ENCODE measurements around the gene RPS5.
"Not testable (repeated sequence)": the region's sequence is repeated elsewhere in the genome, so short reads cannot be mapped to it uniquely, and the experiment has no call there.

The RPS5 gene

GRCh38 chr19:58386576-58387337 is at the start of gene RPS5:
Gene RPS5 (plus strand): TSS chr19:58387269. CDS start chr19:58388138, 869 bp downstream.
- DNase-seq = peak; percentile 96
- Mint-ChIP-seq H3K4me1 (peaks cover 21 to 58% of the 10 kb centered on the region in 2 donors), H3K9me3 (no peaks in the 10 kb centered on the region), H3K36me3 (peaks cover 24 to 40% of the 10 kb centered on the region in 2 donors), H3K4me3 (peak within 1 kb of the TSS; percentile 91 to 96), H3K27me3 (no peaks in the 10 kb centered on the region), H3K27ac (peak within 1 kb of the TSS; percentile 98)
- peak; percentile 90 to 92 for ATAC-seq (replicated peaks)

GRCh38 chr19:58338336-58338735 is 48.7 kb upstream of the RPS5 start:
- Mint-ChIP-seq H3K4me3 (no peak overlapping the region), H3K4me1 (peaks cover 7 to 9% of the 10 kb centered on the region in 2 donors), H3K27me3 (no peaks in the 10 kb centered on the region), H3K27ac (no peak overlapping the region), H3K9me3 (peaks cover 0 to 3% of the 10 kb centered on the region in 2 donors), H3K36me3 (peaks cover 50 to 72% of the 10 kb centered on the region in 2 donors)
- no peak for ATAC-seq (replicated peaks)
- DNase-seq = no peak

- Mint-ChIP-seq H3K9me3 (peaks cover 0 to 3% of the 10 kb centered on the region in 2 donors), H3K36me3 (peaks cover 53 to 74% of the 10 kb centered on the region in 2 donors), H3K27ac (no peak overlapping the region), H3K4me1 (peaks cover 7 to 9% of the 10 kb centered on the region in 2 donors), H3K4me3 (no peak overlapping the region), H3K27me3 (no peaks in the 10 kb centered on the region)
- ATAC-seq (replicated peaks) = no peak
- no peak for DNase-seq
Observed at GRCh38 chr19:58338825-58339558, 48.1 kb upstream of the RPS5 start.

- Mint-ChIP-seq H3K9me3 (no peaks in the 10 kb centered on the region), H3K4me3 (peak overlapping the region; percentile 91 to 99), H3K27ac (no peak overlapping the region), H3K4me1 (peaks cover 20 to 28% of the 10 kb centered on the region in 2 donors), H3K27me3 (no peaks in the 10 kb centered on the region), H3K36me3 (peaks cover 30 to 35% of the 10 kb centered on the region in 2 donors)
- ATAC-seq (replicated peaks) = no peak
- no peak for DNase-seq
Observed at GRCh38 chr19:58345558-58345957, 41.5 kb upstream of the RPS5 start.

- peaks cover 19 to 43% of the 10 kb centered on the region in 2 donors for H3K4me1 Mint-ChIP-seq
- ATAC-seq (replicated peaks) (peak; percentile 91 to 95), DNase-seq (peak; percentile 75)
- H3K27me3 Mint-ChIP-seq = no peaks in the 10 kb centered on the region
- H3K4me3 Mint-ChIP-seq = peak overlapping the region; percentile 91 to 99
- peak overlapping the region; percentile 96 for H3K27ac Mint-ChIP-seq
- no peaks in the 10 kb centered on the region for H3K9me3 Mint-ChIP-seq
- H3K36me3 Mint-ChIP-seq = peaks cover 34 to 35% of the 10 kb centered on the region in 2 donors
Observed at GRCh38 chr19:58346961-58347929, 39.8 kb upstream of the RPS5 start.

- peaks cover 20 to 48% of the 10 kb centered on the region in 2 donors for H3K4me1 Mint-ChIP-seq
- not testable (repeated sequence) for H3K27me3 Mint-ChIP-seq, DNase-seq, H3K9me3 Mint-ChIP-seq
- H3K4me3 Mint-ChIP-seq = peak overlapping the region; percentile 91 to 99
- peak overlapping the region; percentile 96 for H3K27ac Mint-ChIP-seq
- peaks cover 33 to 35% of the 10 kb centered on the region in 2 donors for H3K36me3 Mint-ChIP-seq
- ATAC-seq (replicated peaks) = peak; percentile 5 to 10
Observed at GRCh38 chr19:58348080-58348479, 39.0 kb upstream of the RPS5 start.

DNA sequence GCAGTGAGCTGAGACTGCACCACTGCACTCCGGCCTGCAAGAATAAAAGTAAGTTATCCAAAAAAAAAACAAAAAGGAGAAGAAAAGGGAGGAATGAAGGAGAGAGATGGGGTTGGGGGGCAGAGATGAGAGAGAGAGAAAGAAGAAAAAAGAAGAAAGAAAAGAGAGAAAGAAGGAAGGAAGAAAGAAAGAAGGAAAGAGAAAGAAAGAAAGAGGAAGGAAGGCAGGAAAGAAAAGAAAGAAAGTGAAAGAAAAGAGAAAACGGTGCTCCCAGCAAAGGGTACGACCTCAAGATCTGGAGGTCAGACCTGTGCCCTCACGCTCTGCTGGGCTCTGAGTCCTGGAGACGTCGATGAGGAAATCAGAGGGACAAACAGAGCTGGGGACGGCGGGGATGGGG is 37.5 kb upstream of the RPS5 start:
- peak overlapping the region; percentile 61 to 73 for H3K4me3 Mint-ChIP-seq
- H3K27me3 Mint-ChIP-seq = no peaks in the 10 kb centered on the region
- H3K4me1 Mint-ChIP-seq = peaks cover 20 to 48% of the 10 kb centered on the region in 2 donors
- H3K9me3 Mint-ChIP-seq = no peaks in the 10 kb centered on the region
- no peak for ATAC-seq (replicated peaks)
- no peak for DNase-seq
- peak overlapping the region; percentile 52 for H3K27ac Mint-ChIP-seq
- H3K36me3 Mint-ChIP-seq = peaks cover 37 to 42% of the 10 kb centered on the region in 2 donors

DNA sequence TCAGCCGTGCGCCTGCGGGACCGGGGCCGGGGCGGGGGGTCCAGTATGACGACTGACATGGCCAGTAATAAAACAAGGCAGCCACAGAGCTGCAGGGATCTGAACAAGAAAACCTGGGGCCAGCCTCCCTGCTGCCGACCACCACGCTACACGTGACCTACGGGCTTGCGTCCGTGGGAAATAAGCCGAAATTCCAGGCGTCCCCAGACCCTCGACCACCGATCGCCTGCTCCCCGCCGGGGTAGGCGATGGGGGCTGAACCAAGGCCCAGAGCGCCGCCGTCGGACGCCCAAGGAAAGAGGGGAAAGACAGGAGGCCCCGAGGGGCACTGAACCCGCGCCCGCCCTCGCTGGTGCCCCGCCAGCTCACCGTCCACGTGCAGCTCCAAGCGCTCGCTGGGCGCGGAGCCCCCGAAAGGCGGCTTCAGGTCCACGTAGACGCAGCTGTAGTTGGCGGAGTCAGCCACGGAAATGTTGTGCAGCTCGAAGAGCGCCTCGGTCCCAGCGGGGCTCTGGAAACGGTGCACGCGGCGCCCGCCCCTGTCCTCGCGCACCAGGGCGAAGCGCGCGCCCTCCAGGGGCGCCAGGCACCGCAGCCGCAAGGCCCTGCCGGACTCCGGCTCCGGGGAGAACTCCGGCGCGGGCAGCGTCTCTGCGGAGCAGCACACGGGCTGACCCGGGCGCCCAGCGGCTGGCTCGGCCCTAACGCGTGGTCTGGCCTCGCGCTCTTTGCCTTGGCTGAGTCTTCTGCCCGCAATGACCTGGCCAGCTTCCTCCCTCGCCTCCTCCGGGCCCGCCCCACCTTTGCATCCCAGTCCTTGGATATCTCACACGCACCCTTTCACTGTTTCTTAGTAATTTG is 36.8 kb upstream of the RPS5 start:
- no peaks in the 10 kb centered on the region for H3K9me3 Mint-ChIP-seq
- no peak for DNase-seq
- peaks cover 37 to 43% of the 10 kb centered on the region in 2 donors for H3K36me3 Mint-ChIP-seq
- peak overlapping the region; percentile 61 to 73 for H3K4me3 Mint-ChIP-seq
- peaks cover 20 to 48% of the 10 kb centered on the region in 2 donors for H3K4me1 Mint-ChIP-seq
- no peaks in the 10 kb centered on the region for H3K27me3 Mint-ChIP-seq
- no peak for ATAC-seq (replicated peaks)
- no peak overlapping the region for H3K27ac Mint-ChIP-seq

DNA sequence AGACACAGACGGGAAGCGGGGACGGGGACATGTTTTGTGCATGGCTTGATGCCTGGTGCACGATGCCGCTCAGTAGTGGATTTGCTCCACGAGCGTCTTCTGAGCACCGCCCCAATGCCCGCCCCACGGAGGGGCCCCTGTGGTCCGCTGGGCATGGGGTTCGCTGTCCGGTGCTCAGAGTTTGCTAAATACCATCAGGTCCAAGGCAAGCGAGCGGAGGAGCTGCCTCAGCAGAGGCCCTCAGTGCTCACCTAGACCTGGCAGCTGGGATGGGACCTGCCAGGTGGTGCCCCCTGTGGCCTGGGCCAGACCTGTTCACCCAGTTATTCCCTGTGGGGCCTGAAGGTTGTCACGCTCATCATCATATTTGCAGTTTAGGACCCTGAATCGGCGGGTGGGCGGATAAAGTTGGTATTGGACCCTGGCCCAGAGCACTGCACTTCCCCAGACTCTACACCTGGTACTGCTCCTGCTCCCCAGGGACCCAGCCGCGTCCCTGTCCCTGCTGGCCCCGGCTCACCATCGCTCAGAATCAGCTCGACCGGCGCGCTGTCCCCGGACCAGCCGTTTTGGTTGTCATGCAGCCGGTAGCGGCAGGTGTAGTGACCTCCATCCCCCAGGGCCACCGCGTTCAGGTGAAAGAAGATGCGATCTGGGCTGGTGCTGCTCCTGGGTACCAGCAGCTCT is 36.1 kb upstream of the RPS5 start:
- H3K36me3 Mint-ChIP-seq = peaks cover 35 to 39% of the 10 kb centered on the region in 2 donors
- no peaks in the 10 kb centered on the region for H3K27me3 Mint-ChIP-seq
- no peaks in the 10 kb centered on the region for H3K9me3 Mint-ChIP-seq
- H3K4me1 Mint-ChIP-seq = peaks cover 16 to 44% of the 10 kb centered on the region in 2 donors
- H3K4me3 Mint-ChIP-seq = peak overlapping the region in 1 of 2 donors; percentile 32
- H3K27ac Mint-ChIP-seq = no peak overlapping the region
- ATAC-seq (replicated peaks) (no peak), DNase-seq (no peak)

- H3K4me3 Mint-ChIP-seq = no peak overlapping the region
- peaks cover 17 to 44% of the 10 kb centered on the region in 2 donors for H3K4me1 Mint-ChIP-seq
- no peaks in the 10 kb centered on the region for H3K9me3 Mint-ChIP-seq
- H3K27ac Mint-ChIP-seq = no peak overlapping the region
- H3K27me3 Mint-ChIP-seq = no peaks in the 10 kb centered on the region
- DNase-seq = no peak
- peaks cover 35 to 39% of the 10 kb centered on the region in 2 donors for H3K36me3 Mint-ChIP-seq
- ATAC-seq (replicated peaks) = no peak
Observed at GRCh38 chr19:58351558-58351878, 35.6 kb upstream of the RPS5 start.

DNA sequence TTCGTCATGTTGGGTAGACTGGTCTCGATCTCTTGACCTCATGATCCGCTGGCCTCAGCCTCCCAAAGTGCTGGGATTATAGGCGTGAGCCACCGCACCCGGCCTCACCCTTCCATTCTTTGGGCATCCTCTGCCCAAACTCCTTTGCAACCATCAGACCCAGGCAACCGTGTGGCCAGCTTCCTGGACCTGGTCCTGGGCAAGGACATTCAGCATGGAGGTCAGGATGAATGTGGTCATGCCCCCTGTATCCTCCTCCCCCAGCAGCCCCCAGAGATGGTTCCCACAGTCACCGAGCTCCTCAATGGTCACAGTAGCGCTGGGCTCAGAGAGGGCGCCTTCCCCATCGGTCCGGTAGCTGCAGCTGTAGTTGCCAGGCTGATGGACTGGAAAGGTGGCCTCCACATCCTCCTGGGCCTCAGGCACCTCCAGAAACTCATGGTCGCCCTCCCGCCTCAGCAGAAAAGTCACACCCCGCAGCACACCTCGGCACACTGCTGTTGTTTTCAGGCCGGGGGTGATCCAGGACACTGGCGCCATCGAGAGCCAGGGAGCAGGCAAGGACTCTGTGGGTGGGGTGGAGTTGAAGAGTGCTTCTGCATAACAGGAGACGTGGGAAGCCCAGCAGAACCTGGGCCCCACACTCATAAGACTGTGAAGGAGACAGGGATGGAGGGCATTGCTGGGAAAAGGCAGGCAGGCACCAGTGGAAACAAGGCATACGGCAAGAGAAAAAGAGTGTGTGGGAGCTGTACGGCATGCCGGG is 34.9 kb upstream of the RPS5 start:
- Mint-ChIP-seq H3K9me3 (no peaks in the 10 kb centered on the region), H3K27me3 (no peaks in the 10 kb centered on the region), H3K4me1 (peaks cover 16 to 45% of the 10 kb centered on the region in 2 donors), H3K4me3 (no peak overlapping the region), H3K36me3 (peaks cover 35 to 39% of the 10 kb centered on the region in 2 donors), H3K27ac (no peak overlapping the region)
- ATAC-seq (replicated peaks) = no peak
- DNase-seq = no peak

Measured in stimulated activated naive B cell treated with anti-CD40 and anti-IgM and Interleukin-4, amounts not matched to agents 10 μg/mL and 1 μg/mL and 100 μg/mL, for 72 hours (primary cell).